Measurements from ENCODE around the gene UGT1A9. TPM values are rescaled to one million over a fixed set of nuclear protein-coding genes. Genes with fewer than 3 reads are reported as not detected.

UGT1A9 gene
- polyA plus RNA-seq, 1 donor from 2014 or later: not detected

DNA sequence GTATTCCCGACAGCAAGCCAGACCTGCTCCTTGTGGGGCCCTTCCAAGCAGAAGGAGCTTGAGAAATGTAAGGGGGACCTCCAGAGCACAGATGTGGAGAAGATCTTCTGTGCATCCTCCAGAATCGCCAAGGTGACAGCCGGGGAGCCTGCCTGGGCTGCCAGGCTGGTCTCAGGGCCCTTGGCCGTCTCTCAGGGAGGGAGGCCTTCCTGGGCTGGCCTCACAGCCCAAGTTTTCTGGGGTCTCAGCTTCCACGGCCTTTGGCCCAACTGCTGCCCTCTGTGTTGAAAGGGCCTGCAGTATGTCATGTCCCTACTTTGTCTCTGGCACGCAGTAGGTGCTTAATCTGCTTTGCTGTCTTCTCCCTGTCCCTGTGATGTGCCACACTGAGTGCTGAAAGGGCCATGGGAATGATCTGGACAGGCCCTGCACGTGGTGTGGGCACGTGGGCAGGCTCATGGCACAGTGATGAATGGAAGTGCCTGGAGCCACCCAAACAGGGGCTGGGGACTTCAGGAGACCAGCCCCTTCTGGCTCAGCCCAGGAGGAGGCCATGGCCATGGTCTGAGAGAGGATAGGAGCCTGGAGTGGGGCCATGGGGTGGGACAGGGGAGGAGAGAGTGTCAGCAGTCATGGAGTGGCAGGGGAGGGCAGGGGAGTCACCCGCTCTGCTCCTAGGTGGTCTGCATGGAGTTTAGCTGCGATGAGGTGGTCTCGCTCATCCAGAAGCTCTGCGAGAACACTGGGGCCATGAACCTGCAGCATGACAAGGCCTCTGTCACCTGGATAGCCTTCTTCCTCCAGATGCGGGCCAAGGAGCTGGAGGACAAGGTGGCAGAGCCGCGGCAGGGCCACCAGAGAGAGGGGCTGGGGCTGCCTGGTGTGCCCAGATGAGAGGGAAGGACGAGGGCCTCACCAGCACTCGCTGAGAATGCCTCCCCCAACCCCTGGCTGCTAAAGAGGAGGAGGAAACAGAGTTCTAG, 147.2 kb downstream of the UGT1A9 start:
- Histone ChIP-seq H3K4me3 (ENCODE audit: low read length) (no peak overlapping the region), H3K9me3 (ENCODE audit: low read length) (no peaks in the 10 kb centered on the region), H3K79me2 (replicated peaks; ENCODE audit: insufficient read depth, low read length) (no peaks in the 10 kb centered on the region), H3K9ac (ENCODE audit: low read length) (no peak overlapping the region), H3K4me2 (ENCODE audit: low read length) (no peak overlapping the region), H4K20me1 (ENCODE audit: insufficient read depth) (no peaks in the 10 kb centered on the region), H2AFZ (ENCODE audit: low read depth, low read length) (no peak overlapping the region), H3K36me3 (ENCODE audit: insufficient read depth, low read length) (no peaks in the 10 kb centered on the region), H3K9me2 (ENCODE audit: insufficient read depth, low read length) (no peaks in the 10 kb centered on the region), H3F3A (ENCODE audit: insufficient read depth, low read length, poor library complexity, severe bottlenecking) (no peaks in the 10 kb centered on the region), H3K27me3 (ENCODE audit: insufficient read depth, low read depth, low read length) (no peaks in the 10 kb centered on the region), H3K27ac (ENCODE audit: low read length) (no peak overlapping the region)
- TF ChIP-seq EP300 (conservative IDR thresholded peaks at IDR 0.05; ENCODE audit: poor library complexity, severe bottlenecking) (no peak), EZH2 (IDR thresholded peaks at IDR 0.05; ENCODE audit: borderline replicate concordance, insufficient read depth, low read length, poor library complexity, severe bottlenecking) (no peak), POLR2AphosphoS5 (IDR thresholded peaks at IDR 0.05) (no peak), MXI1 (conservative IDR thresholded peaks at IDR 0.05; ENCODE audit: poor library complexity, severe bottlenecking) (no peak)
- TF ChIP-seq, protein P1, sequence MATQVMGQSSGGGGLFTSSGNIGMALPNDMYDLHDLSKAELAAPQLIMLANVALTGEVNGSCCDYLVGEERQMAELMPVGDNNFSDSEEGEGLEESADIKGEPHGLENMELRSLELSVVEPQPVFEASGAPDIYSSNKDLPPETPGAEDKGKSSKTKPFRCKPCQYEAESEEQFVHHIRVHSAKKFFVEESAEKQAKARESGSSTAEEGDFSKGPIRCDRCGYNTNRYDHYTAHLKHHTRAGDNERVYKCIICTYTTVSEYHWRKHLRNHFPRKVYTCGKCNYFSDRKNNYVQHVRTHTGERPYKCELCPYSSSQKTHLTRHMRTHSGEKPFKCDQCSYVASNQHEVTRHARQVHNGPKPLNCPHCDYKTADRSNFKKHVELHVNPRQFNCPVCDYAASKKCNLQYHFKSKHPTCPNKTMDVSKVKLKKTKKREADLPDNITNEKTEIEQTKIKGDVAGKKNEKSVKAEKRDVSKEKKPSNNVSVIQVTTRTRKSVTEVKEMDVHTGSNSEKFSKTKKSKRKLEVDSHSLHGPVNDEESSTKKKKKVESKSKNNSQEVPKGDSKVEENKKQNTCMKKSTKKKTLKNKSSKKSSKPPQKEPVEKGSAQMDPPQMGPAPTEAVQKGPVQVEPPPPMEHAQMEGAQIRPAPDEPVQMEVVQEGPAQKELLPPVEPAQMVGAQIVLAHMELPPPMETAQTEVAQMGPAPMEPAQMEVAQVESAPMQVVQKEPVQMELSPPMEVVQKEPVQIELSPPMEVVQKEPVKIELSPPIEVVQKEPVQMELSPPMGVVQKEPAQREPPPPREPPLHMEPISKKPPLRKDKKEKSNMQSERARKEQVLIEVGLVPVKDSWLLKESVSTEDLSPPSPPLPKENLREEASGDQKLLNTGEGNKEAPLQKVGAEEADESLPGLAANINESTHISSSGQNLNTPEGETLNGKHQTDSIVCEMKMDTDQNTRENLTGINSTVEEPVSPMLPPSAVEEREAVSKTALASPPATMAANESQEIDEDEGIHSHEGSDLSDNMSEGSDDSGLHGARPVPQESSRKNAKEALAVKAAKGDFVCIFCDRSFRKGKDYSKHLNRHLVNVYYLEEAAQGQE (IDR thresholded peaks at IDR 0.05; ENCODE audit: borderline replicate concordance): no peak

DNA sequence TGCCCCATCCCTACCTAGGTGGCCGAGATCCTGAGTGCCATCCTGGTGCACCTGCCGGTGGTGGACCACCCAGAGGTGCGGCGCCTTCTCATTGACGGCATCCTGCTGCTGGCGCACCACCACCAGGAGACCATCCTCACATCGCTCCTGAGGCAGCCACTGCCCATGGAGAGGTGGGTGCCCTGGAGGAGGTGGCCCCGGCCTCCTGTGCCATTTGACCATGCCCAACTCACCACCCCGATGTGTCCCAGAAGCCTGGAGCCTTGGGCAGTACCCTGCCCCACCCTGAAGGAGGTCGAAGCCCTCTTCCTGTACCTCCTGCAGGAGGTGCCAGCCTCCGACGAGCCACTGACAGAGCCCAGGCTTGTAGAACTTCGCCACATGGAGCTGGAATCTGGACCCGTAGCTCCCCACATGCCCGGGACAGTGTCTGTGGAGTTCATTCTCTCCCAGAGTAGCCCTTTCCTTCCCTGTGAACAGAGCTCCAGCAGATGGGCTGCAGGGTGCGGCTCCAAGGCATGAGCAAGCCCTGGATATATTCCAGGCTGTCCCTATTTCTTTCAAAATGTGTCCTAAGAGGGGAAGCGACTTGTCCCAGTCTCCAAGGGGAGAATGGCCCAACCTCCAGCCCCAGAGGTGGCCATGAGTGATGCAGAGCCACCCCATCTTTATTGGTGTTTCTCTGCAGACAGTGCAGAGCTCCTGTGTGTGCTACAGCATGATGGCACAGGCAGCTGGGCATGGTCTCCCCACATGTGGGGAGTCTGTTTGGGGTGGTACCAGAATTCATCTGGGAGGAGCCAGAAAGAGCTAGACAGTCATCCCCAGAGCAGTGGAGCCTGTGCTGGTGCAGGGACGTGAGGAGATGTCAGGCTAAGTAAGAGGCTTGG, 148.4 kb downstream of the UGT1A9 start:
- H3K79me2 ChIP-seq (replicated peaks; ENCODE audit: insufficient read depth, low read length): no peaks in the 10 kb centered on the region
- TF ChIP-seq EZH2 (IDR thresholded peaks at IDR 0.05; ENCODE audit: borderline replicate concordance, insufficient read depth, low read length, poor library complexity, severe bottlenecking) (no peak), MXI1 (conservative IDR thresholded peaks at IDR 0.05; ENCODE audit: poor library complexity, severe bottlenecking) (no peak), TAF1 (IDR thresholded peaks at IDR 0.05; ENCODE audit: low read depth) (no peak), RAD21 (conservative IDR thresholded peaks at IDR 0.05) (no peak), EP300 (conservative IDR thresholded peaks at IDR 0.05; ENCODE audit: poor library complexity, severe bottlenecking) (no peak), POLR2AphosphoS5 (IDR thresholded peaks at IDR 0.05) (no peak)
- TF ChIP-seq, protein P2, sequence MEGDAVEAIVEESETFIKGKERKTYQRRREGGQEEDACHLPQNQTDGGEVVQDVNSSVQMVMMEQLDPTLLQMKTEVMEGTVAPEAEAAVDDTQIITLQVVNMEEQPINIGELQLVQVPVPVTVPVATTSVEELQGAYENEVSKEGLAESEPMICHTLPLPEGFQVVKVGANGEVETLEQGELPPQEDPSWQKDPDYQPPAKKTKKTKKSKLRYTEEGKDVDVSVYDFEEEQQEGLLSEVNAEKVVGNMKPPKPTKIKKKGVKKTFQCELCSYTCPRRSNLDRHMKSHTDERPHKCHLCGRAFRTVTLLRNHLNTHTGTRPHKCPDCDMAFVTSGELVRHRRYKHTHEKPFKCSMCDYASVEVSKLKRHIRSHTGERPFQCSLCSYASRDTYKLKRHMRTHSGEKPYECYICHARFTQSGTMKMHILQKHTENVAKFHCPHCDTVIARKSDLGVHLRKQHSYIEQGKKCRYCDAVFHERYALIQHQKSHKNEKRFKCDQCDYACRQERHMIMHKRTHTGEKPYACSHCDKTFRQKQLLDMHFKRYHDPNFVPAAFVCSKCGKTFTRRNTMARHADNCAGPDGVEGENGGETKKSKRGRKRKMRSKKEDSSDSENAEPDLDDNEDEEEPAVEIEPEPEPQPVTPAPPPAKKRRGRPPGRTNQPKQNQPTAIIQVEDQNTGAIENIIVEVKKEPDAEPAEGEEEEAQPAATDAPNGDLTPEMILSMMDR (IDR thresholded peaks at IDR 0.05; ENCODE audit: poor library complexity, severe bottlenecking): no peak

More for the DNA sequence above, 148.4 kb downstream of the UGT1A9 start:
- Histone ChIP-seq H3K9me2 (ENCODE audit: insufficient read depth, low read length) (no peaks in the 10 kb centered on the region), H3K4me3 (ENCODE audit: low read length) (no peak overlapping the region), H4K20me1 (ENCODE audit: insufficient read depth) (no peaks in the 10 kb centered on the region), H3K27ac (ENCODE audit: low read length) (no peak overlapping the region), H3K36me3 (ENCODE audit: insufficient read depth, low read length) (no peaks in the 10 kb centered on the region), H3K9ac (ENCODE audit: low read length) (no peak overlapping the region), H3F3A (ENCODE audit: insufficient read depth, low read length, poor library complexity, severe bottlenecking) (no peaks in the 10 kb centered on the region), H3K27me3 (ENCODE audit: insufficient read depth, low read depth, low read length) (no peaks in the 10 kb centered on the region), H3K9me3 (ENCODE audit: low read length) (no peaks in the 10 kb centered on the region), H2AFZ (ENCODE audit: low read depth, low read length) (no peak overlapping the region), H3K4me2 (ENCODE audit: low read length) (no peak overlapping the region)

All from neural cell (in vitro differentiated cells).